ENCODE measurements around the gene PRDM4.
"Not testable (repeated sequence)": the region's sequence is repeated elsewhere in the genome, so short reads cannot be mapped to it uniquely, and the experiment has no call there.

PRDM4 gene

GRCh38 chr12:107774349-107775029, 13.6 kb upstream of the PRDM4 start, which contains the start of gene ASCL4:
ASCL4 (plus strand) TSS chr12:107774704; CDS start chr12:107775219, 515 bp downstream.
- no peak for DNase-seq (ENCODE audit: low spot score)

GRCh38 chr12:107767466-107767865, 6.5 kb upstream of the PRDM4 start:
- DNase-seq (ENCODE audit: low spot score), result no peak

GRCh38 chr12:107765316-107765715, 4.4 kb upstream of the PRDM4 start:
- no peak for DNase-seq (ENCODE audit: low spot score)

GRCh38 chr12:107764626-107765025, 3.7 kb upstream of the PRDM4 start:
- DNase-seq (ENCODE audit: low spot score), result no peak

GRCh38 chr12:107762874-107763273, 1.9 kb upstream of the PRDM4 start:
- DNase-seq (ENCODE audit: low spot score), result no peak

GRCh38 chr12:107761502-107761904, 566 bp upstream of the PRDM4 start:
- peak; percentile 16 for DNase-seq (ENCODE audit: low spot score)

GRCh38 chr12:107760207-107760808, 629 bp downstream of the PRDM4 start:
- peak; percentile 37 for DNase-seq (ENCODE audit: low spot score)

- DNase-seq (ENCODE audit: low spot score), result peak; percentile 70
Observed at GRCh38 chr12:107759410-107759809, 1.5 kb downstream of the PRDM4 start.

GRCh38 chr12:107749083-107749482, 11.9 kb downstream of the PRDM4 start:
- peak; percentile 49 for DNase-seq (ENCODE audit: low spot score)

- DNase-seq (ENCODE audit: low spot score), result peak; percentile 63
Observed at GRCh38 chr12:107748472-107748871, 12.5 kb downstream of the PRDM4 start.

- no peak for DNase-seq (ENCODE audit: low spot score)
Observed at GRCh38 chr12:107736914-107737313, 24.0 kb downstream of the PRDM4 start.

- DNase-seq (ENCODE audit: low spot score), result no peak
Observed at GRCh38 chr12:107735763-107736162, 25.2 kb downstream of the PRDM4 start.

- no peak for DNase-seq (ENCODE audit: low spot score)
Observed at GRCh38 chr12:107734139-107734538, 26.8 kb downstream of the PRDM4 start.

- DNase-seq (ENCODE audit: low spot score), result no peak
Observed at GRCh38 chr12:107732365-107732764, 28.6 kb downstream of the PRDM4 start.

GRCh38 chr12:107731366-107731765, 29.6 kb downstream of the PRDM4 start:
- no peak for DNase-seq (ENCODE audit: low spot score)

- no peak for DNase-seq (ENCODE audit: low spot score)
Observed at GRCh38 chr12:107730618-107731341, 30.2 kb downstream of the PRDM4 start.

GRCh38 chr12:107727742-107728141, 33.2 kb downstream of the PRDM4 start:
- DNase-seq (ENCODE audit: low spot score), result not testable (repeated sequence)

GRCh38 chr12:107727327-107727726, 33.6 kb downstream of the PRDM4 start:
- not testable (repeated sequence) for DNase-seq (ENCODE audit: low spot score)

- DNase-seq (ENCODE audit: low spot score), result no peak
Observed at GRCh38 chr12:107718606-107719005, 42.3 kb downstream of the PRDM4 start.

GRCh38 chr12:107715780-107716179, 45.2 kb downstream of the PRDM4 start:
- no peak for DNase-seq (ENCODE audit: low spot score)

GRCh38 chr12:107705522-107705921, 55.4 kb downstream of the PRDM4 start:
- not testable (repeated sequence) for DNase-seq (ENCODE audit: low spot score)

- no peak for DNase-seq (ENCODE audit: low spot score)
Observed at GRCh38 chr12:107704041-107704440, 56.9 kb downstream of the PRDM4 start.

GRCh38 chr12:107702106-107702505, 58.8 kb downstream of the PRDM4 start:
- DNase-seq (ENCODE audit: low spot score), result no peak
